Naive thymus-derived CD4-positive, alpha-beta T cell (primary cell): Measurements from ENCODE around the gene JAKMIP2. TPM values are rescaled to one million over a fixed set of nuclear protein-coding genes. Genes with fewer than 3 reads are reported as not detected.

ENCODE experiments used
- ATAC-seq: fragments of 150-1000 bp; cut with Tn5 transposase; 2 replicates; pipeline ENCODE4 v1.10.0; 2021; ENCODE audit warnings: mild to moderate bottlenecking, moderate library complexity
- CTCF ChIA-PET: fragments of 350-600 bp; sonication (Branson Sonifier 250); formaldehyde crosslinking; loops from one replicate; lab custom pipeline; 2021; ENCODE audit warnings: antibody characterized with exemption; lab: Charles Lee
- POLR2A ChIA-PET: fragments of 350-600 bp; sonication (Branson Sonifier 250); formaldehyde crosslinking; loops from one replicate; lab custom pipeline; 2021; ENCODE audit warnings: antibody characterized with exemption, inconsistent platforms; lab: Charles Lee
- DNase-seq, 9 donors: peaks; one replicate each; pipeline versions ENCODE4 v3.0.0 to v3.0.0-alpha.2; 2020 to 2022; ENCODE audit warnings: mixed read lengths in 1 of 9
- H3K27ac ChIP-seq: one replicate; pipeline ENCODE4 v1.7.0; 2013; ENCODE audit warnings: mild to moderate bottlenecking, low read depth, low read length, moderate library complexity
- H3K27me3 ChIP-seq, 2 donors: one replicate each; pipeline ENCODE4 v1.7.0; 2013; ENCODE audit warnings: low read length in 2 of 2, mild to moderate bottlenecking in 2 of 2, moderate library complexity in 2 of 2; ENCODE audit not compliant: control insufficient read depth in 2 of 2, insufficient read depth in 2 of 2
- H3K36me3 ChIP-seq, 3 experiments: 1 replicate in 2 of 3; 2 replicates in 1 of 3; pipeline ENCODE4 v1.7.0; 2013; ENCODE audit warnings: low read length in 3 of 3, mild to moderate bottlenecking in 3 of 3, moderate library complexity in 1 of 3; ENCODE audit not compliant: insufficient read depth in 3 of 3, control insufficient read depth in 2 of 3
- H3K4me1 ChIP-seq, 2 donors: one replicate each; pipeline ENCODE4 v1.7.0; 2013; ENCODE audit warnings: low read length in 2 of 2, mild to moderate bottlenecking in 2 of 2, moderate library complexity in 1 of 2; ENCODE audit not compliant: control insufficient read depth in 2 of 2, insufficient read depth in 2 of 2
- H3K4me3 ChIP-seq: 2 replicates; pipeline ENCODE4 v1.7.0; 2013; ENCODE audit warnings: mild to moderate bottlenecking, low read length
- H3K9me3 ChIP-seq, 3 experiments: 1 replicate in 2 of 3; 2 replicates in 1 of 3; pipeline ENCODE4 v1.7.0; 2013; ENCODE audit warnings: low read length in 3 of 3; ENCODE audit not compliant: control insufficient read depth in 2 of 3
- H3K27ac Mint-ChIP-seq, 9 donors: one replicate each; pipeline ENCODE4 v1.8.0; 2020 to 2022; ENCODE audit warnings: mixed read lengths in 9 of 9, mild to moderate bottlenecking in 8 of 9, moderate library complexity in 5 of 9, inconsistent platforms in 2 of 9
- H3K27me3 Mint-ChIP-seq, 5 donors: one replicate each; pipeline ENCODE4 v1.8.0; 2021 to 2022; ENCODE audit warnings: mixed read lengths in 5 of 5, mild to moderate bottlenecking in 1 of 5
- H3K36me3 Mint-ChIP-seq, 5 donors: one replicate each; pipeline ENCODE4 v1.8.0; 2020 to 2022; ENCODE audit warnings: mixed read lengths in 5 of 5, mild to moderate bottlenecking in 3 of 5, inconsistent platforms in 1 of 5
- H3K4me1 Mint-ChIP-seq, 7 donors: one replicate each; pipeline ENCODE4 v1.8.0; 2020 to 2022; ENCODE audit warnings: mixed read lengths in 7 of 7, mild to moderate bottlenecking in 3 of 7, inconsistent platforms in 1 of 7
- H3K4me3 Mint-ChIP-seq, 10 donors: one replicate each; pipeline ENCODE4 v1.8.0; 2020 to 2022; ENCODE audit warnings: mild to moderate bottlenecking in 10 of 10, mixed read lengths in 10 of 10, moderate library complexity in 6 of 10, inconsistent platforms in 2 of 10
- H3K9me3 Mint-ChIP-seq, 11 donors: one replicate each; pipeline ENCODE4 v1.8.0; 2020 to 2022; ENCODE audit warnings: mixed read lengths in 11 of 11, mild to moderate bottlenecking in 4 of 11, inconsistent platforms in 1 of 11, moderate library complexity in 1 of 11
- intact Hi-C, 2 donors: fragments of 100-400 bp; cut with micrococcal nuclease; formaldehyde crosslinking; loops; one replicate each; pipeline ENCODE4 v1.15.1; 2023
- polyA plus RNA-seq, 2 donors: library from polyadenylated mRNA; unstranded; fragments of 300-500 nt; fragmentation: Illumina TruSeq; gene quantifications; one replicate each; pipeline ENCODE4 v1.2.3, GENCODE V29; 2021
- total RNA-seq, 6 experiments: library from RNA in 5 of 6; stranded (reverse) in 5 of 6; gene quantifications; 1 replicate in 5 of 6; 2 replicates in 1 of 6; pipeline ENCODE4 v1.2.3 and lab custom pipeline; 2021 to 2026

The JAKMIP2 gene
- total and polyA plus RNA-seq, 7 experiments from 2014 or later: 0.16 to 4.5 (median 0.88) TPM

- H3K9me3 Mint-ChIP-seq: peaks cover 0 to 2% (median 0%) of the 10 kb centered on the region in 11 donors
- H3K4me1 Mint-ChIP-seq: no peaks in the 10 kb centered on the region
- no peak overlapping the region for H3K4me3 ChIP-seq
- no peak overlapping the region for H3K4me3 Mint-ChIP-seq
- no peaks in the 10 kb centered on the region for H3K9me3 ChIP-seq
- no peak overlapping the region for H3K27ac Mint-ChIP-seq
- intact Hi-C loops: no loop called here
- H3K36me3 ChIP-seq: no peaks in the 10 kb centered on the region
- DNase-seq (no peak), ATAC-seq (no peak)
- CTCF ChIA-PET: no interaction called here
- no peaks in the 10 kb centered on the region for H3K27me3 Mint-ChIP-seq
- POLR2A ChIA-PET: no interaction called here
- no peaks in the 10 kb centered on the region for H3K4me1 ChIP-seq
- no peak overlapping the region for H3K27ac ChIP-seq
- no peaks in the 10 kb centered on the region for H3K27me3 ChIP-seq
- H3K36me3 Mint-ChIP-seq: peaks cover 0 to 4% (median 0%) of the 10 kb centered on the region in 5 donors
These were observed 111.7 kb downstream of the JAKMIP2 start for GRCh38 chr5:147670815-147671214.

- POLR2A ChIA-PET: no interaction called here
- no peaks in the 10 kb centered on the region for H3K4me1 ChIP-seq
- no peak for ATAC-seq
- Mint-ChIP-seq H3K4me1 (no peaks in the 10 kb centered on the region), H3K36me3 (peaks cover 0 to 8% (median 3%) of the 10 kb centered on the region in 5 donors), H3K27me3 (no peaks in the 10 kb centered on the region), H3K27ac (no peak overlapping the region), H3K9me3 (peaks cover 0 to 2% (median 0%) of the 10 kb centered on the region in 11 donors), H3K4me3 (no peak overlapping the region)
- CTCF ChIA-PET: no interaction called here
- H3K27me3 ChIP-seq: no peaks in the 10 kb centered on the region
- no peak overlapping the region for H3K4me3 ChIP-seq
- no peaks in the 10 kb centered on the region for H3K9me3 ChIP-seq
- H3K36me3 ChIP-seq: no peaks in the 10 kb centered on the region
- no peak for DNase-seq
- intact Hi-C loops: no loop called here
- H3K27ac ChIP-seq: no peak overlapping the region
These were observed 113.2 kb downstream of the JAKMIP2 start for GRCh38 chr5:147669169-147669869.

GRCh38 chr5:147668385-147668784, 114.1 kb downstream of the JAKMIP2 start:
- Mint-ChIP-seq H3K4me1 (no peaks in the 10 kb centered on the region), H3K9me3 (peaks cover 0 to 2% (median 0%) of the 10 kb centered on the region in 11 donors), H3K27me3 (no peaks in the 10 kb centered on the region), H3K36me3 (peaks cover 0 to 9% (median 3%) of the 10 kb centered on the region in 5 donors), H3K27ac (no peak overlapping the region), H3K4me3 (no peak overlapping the region)
- ChIA-PET CTCF (no interaction called here), POLR2A (no interaction called here)
- ATAC-seq (no peak), DNase-seq (no peak)
- no peak overlapping the region for H3K27ac ChIP-seq
- no peaks in the 10 kb centered on the region for H3K27me3 ChIP-seq
- no peak overlapping the region for H3K4me3 ChIP-seq
- H3K4me1 ChIP-seq: no peaks in the 10 kb centered on the region
- intact Hi-C loops: no loop called here
- H3K36me3 ChIP-seq: no peaks in the 10 kb centered on the region
- H3K9me3 ChIP-seq: no peaks in the 10 kb centered on the region

- no peak for DNase-seq
- no peaks in the 10 kb centered on the region for H3K27me3 ChIP-seq
- no peaks in the 10 kb centered on the region for H3K9me3 ChIP-seq
- H3K9me3 Mint-ChIP-seq: peaks cover 0 to 2% (median 0%) of the 10 kb centered on the region in 11 donors
- no peaks in the 10 kb centered on the region for H3K36me3 ChIP-seq
- no peak overlapping the region for H3K27ac ChIP-seq
- H3K27me3 Mint-ChIP-seq: no peaks in the 10 kb centered on the region
- peaks cover 0 to 2% (median 0%) of the 10 kb centered on the region in 7 donors for H3K4me1 Mint-ChIP-seq
- H3K27ac Mint-ChIP-seq: no peak overlapping the region
- peaks cover 0 to 9% (median 3%) of the 10 kb centered on the region in 5 donors for H3K36me3 Mint-ChIP-seq
- H3K4me3 ChIP-seq: no peak overlapping the region
- ChIA-PET CTCF (no interaction called here), POLR2A (no interaction called here)
- ATAC-seq: no peak
- intact Hi-C loops: no loop called here
- H3K4me1 ChIP-seq: no peaks in the 10 kb centered on the region
- H3K4me3 Mint-ChIP-seq: no peak overlapping the region
These were observed 115.2 kb downstream of the JAKMIP2 start for GRCh38 chr5:147667363-147667762.

GRCh38 chr5:147666419-147666818, 116.1 kb downstream of the JAKMIP2 start:
- no peak overlapping the region for H3K4me3 Mint-ChIP-seq
- H3K27me3 Mint-ChIP-seq: no peaks in the 10 kb centered on the region
- Histone ChIP-seq H3K27ac (no peak overlapping the region), H3K4me3 (no peak overlapping the region), H3K9me3 (no peaks in the 10 kb centered on the region), H3K36me3 (no peaks in the 10 kb centered on the region), H3K4me1 (no peaks in the 10 kb centered on the region), H3K27me3 (no peaks in the 10 kb centered on the region)
- H3K27ac Mint-ChIP-seq: no peak overlapping the region
- POLR2A ChIA-PET: no interaction called here
- ATAC-seq (no peak), DNase-seq (no peak)
- peaks cover 0 to 5% (median 0%) of the 10 kb centered on the region in 11 donors for H3K9me3 Mint-ChIP-seq
- CTCF ChIA-PET: no interaction called here
- peaks cover 0 to 9% (median 4%) of the 10 kb centered on the region in 5 donors for H3K36me3 Mint-ChIP-seq
- H3K4me1 Mint-ChIP-seq: peaks cover 0 to 2% (median 0%) of the 10 kb centered on the region in 7 donors
- intact Hi-C loops: no loop called here

GRCh38 chr5:147661541-147661940, 121.0 kb downstream of the JAKMIP2 start:
- ChIA-PET POLR2A (no interaction called here), CTCF (interaction anchor here (0.6 kb wide), 1 partner anchor 72 kb away, joined by 4 read pairs; no protein-coding TSS in a partner anchor)
- Mint-ChIP-seq H3K4me1 (peaks cover 0 to 2% (median 0%) of the 10 kb centered on the region in 7 donors), H3K27me3 (peaks cover 0 to 5% (median 0%) of the 10 kb centered on the region in 5 donors), H3K4me3 (no peak overlapping the region), H3K27ac (no peak overlapping the region), H3K9me3 (peaks cover 0 to 15% (median 4%) of the 10 kb centered on the region in 11 donors), H3K36me3 (peaks cover 0 to 12% (median 4%) of the 10 kb centered on the region in 5 donors)
- ATAC-seq (no peak), DNase-seq (no peak)
- Histone ChIP-seq H3K4me3 (no peak overlapping the region), H3K27me3 (no peaks in the 10 kb centered on the region), H3K9me3 (no peaks in the 10 kb centered on the region), H3K4me1 (no peaks in the 10 kb centered on the region), H3K36me3 (no peaks in the 10 kb centered on the region), H3K27ac (no peak overlapping the region)
- intact Hi-C loops: no loop called here
